GM18498 (cell line): ENCODE measurements around the gene GREB1.

Experiments
- ATAC-seq: cut with Tn5 transposase; IDR thresholded peaks from one replicate; pipeline ENCODE4 v1.9.1; 2021; ENCODE audit warnings: mild to moderate bottlenecking, moderate library complexity; ENCODE audit not compliant: unreplicated experiment

Gene GREB1

GRCh38 chr2:11578081-11578948, 44.5 kb downstream of the GREB1 start:
- ATAC-seq, result no peak

- no peak for ATAC-seq
These were observed 45.3 kb downstream of the GREB1 start for GRCh38 chr2:11578986-11579774.

GRCh38 chr2:11579867-11580659, 46.2 kb downstream of the GREB1 start:
- ATAC-seq, result no peak

- ATAC-seq, result no peak
These were observed 46.9 kb downstream of the GREB1 start for GRCh38 chr2:11580697-11581096.

- ATAC-seq, result no peak
These were observed 47.4 kb downstream of the GREB1 start for GRCh38 chr2:11581124-11581796.

- no peak for ATAC-seq
These were observed 48.2 kb downstream of the GREB1 start for GRCh38 chr2:11581797-11582611.

GRCh38 chr2:11582612-11582861, 48.7 kb downstream of the GREB1 start:
- no peak for ATAC-seq

GRCh38 chr2:11582862-11583752, 49.3 kb downstream of the GREB1 start:
- no peak for ATAC-seq

GRCh38 chr2:11583840-11584524, 50.1 kb downstream of the GREB1 start:
- peak; percentile 85 for ATAC-seq

- no peak for ATAC-seq
These were observed 50.7 kb downstream of the GREB1 start for GRCh38 chr2:11584525-11585056.

GRCh38 chr2:11585071-11585470, 51.2 kb downstream of the GREB1 start:
- no peak for ATAC-seq

GRCh38 chr2:11588228-11589110, 54.6 kb downstream of the GREB1 start:
- ATAC-seq, result no peak

- no peak for ATAC-seq
These were observed 55.6 kb downstream of the GREB1 start for GRCh38 chr2:11589316-11589940.

GRCh38 chr2:11590193-11590592, 56.3 kb downstream of the GREB1 start:
- ATAC-seq, result no peak

GRCh38 chr2:11591091-11591490, 57.2 kb downstream of the GREB1 start:
- ATAC-seq, result no peak

GRCh38 chr2:11592671-11593574, 59.1 kb downstream of the GREB1 start:
- ATAC-seq, result no peak
